ENCODE measurements around the gene SPART. TPM values are rescaled to one million over a fixed set of nuclear protein-coding genes. Genes with fewer than 3 reads are reported as not detected.

Gene SPART
- polyA plus RNA-seq, 4 donors = 75.7 to 93.7 (median 85.6) TPM

GRCh38 chr13:36259361-36260137 is 86.6 kb downstream of the SPART start:
- no peak for DNase-seq (ENCODE audit: low read depth in 4 of 4, low spot score in 3 of 4)

GRCh38 chr13:36258831-36259230 is 87.4 kb downstream of the SPART start:
- DNase-seq (ENCODE audit: low read depth in 4 of 4, low spot score in 3 of 4) = no peak

Other genes with a start within 250 kb of the SPART start
- gene DCLK1, start 215.0 kb downstream of the SPART start, polyA plus RNA-seq (ENCODE audit: insufficient read length in 4 of 4) = 1 to 10 TPM; 5.6 to 7.0 (median 6.3) TPM
- gene SOHLH2, start 131.8 kb downstream of the SPART start, polyA plus RNA-seq (ENCODE audit: insufficient read length in 4 of 4) = 1 to 10 TPM; 1.3 to 3.7 (median 3.4) TPM
- 1 to 10 TPM; 4.2 to 6.9 (median 5.8) TPM for gene CCDC169, start 48.6 kb downstream of the SPART start, polyA plus RNA-seq (ENCODE audit: insufficient read length in 4 of 4)
- 1 to 10 TPM in 1 of 4 donors, under 1 TPM in 3; 0.71 to 1.1 (median 0.85) TPM for gene CCNA1, start 86.1 kb upstream of the SPART start, polyA plus RNA-seq (ENCODE audit: insufficient read length in 4 of 4)

Measured in right renal pelvis (tissue), 4 donors.